ENCODE measurements around the gene LIMS3.
"Not testable (repeated sequence)": the region's sequence is repeated elsewhere in the genome, so short reads cannot be mapped to it uniquely, and the experiment has no call there.

DNA sequence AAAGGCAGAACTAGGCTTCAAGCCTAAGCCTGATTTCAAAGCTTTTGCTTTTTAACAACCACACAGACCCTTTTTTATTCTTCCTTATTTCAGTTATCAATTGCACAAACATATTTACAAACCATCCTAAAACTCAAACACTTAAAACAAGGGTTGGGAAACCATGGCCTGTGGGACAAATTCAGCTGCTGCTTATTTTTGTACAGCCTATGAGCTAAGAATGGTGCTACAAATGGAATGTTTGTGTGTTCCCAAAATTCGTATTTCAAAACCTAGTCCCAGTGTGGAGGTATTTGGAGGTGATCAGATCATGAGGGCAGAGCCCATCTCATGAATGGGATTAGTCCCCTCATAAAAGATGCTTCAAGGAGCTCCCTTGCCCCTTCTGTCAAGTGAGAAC, 67.0 kb downstream of the LIMS3 start:
- TF ChIP-seq, protein P1, sequence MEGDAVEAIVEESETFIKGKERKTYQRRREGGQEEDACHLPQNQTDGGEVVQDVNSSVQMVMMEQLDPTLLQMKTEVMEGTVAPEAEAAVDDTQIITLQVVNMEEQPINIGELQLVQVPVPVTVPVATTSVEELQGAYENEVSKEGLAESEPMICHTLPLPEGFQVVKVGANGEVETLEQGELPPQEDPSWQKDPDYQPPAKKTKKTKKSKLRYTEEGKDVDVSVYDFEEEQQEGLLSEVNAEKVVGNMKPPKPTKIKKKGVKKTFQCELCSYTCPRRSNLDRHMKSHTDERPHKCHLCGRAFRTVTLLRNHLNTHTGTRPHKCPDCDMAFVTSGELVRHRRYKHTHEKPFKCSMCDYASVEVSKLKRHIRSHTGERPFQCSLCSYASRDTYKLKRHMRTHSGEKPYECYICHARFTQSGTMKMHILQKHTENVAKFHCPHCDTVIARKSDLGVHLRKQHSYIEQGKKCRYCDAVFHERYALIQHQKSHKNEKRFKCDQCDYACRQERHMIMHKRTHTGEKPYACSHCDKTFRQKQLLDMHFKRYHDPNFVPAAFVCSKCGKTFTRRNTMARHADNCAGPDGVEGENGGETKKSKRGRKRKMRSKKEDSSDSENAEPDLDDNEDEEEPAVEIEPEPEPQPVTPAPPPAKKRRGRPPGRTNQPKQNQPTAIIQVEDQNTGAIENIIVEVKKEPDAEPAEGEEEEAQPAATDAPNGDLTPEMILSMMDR (conservative IDR thresholded peaks at IDR 0.05; ENCODE audit: low read depth, low read length), result not testable (repeated sequence)
- not testable (repeated sequence) for TF ChIP-seq EZH2 (IDR thresholded peaks at IDR 0.05; ENCODE audit: low read length, unreplicated experiment); EZH2phosphoT487 (IDR thresholded peaks at IDR 0.05; ENCODE audit: borderline replicate concordance, low read length)

All from PC-3 (cell line).